ENCODE measurements around the gene NFKBIL1. TPM values are rescaled to one million over a fixed set of nuclear protein-coding genes. Genes with fewer than 3 reads are reported as not detected.

NFKBIL1 gene
- total and polyA plus RNA-seq, 4 donors: 3.3 to 9.6 (median 7.4) TPM

GRCh38 chr6:31534521-31535040 is 12.8 kb upstream of the NFKBIL1 start:
- Histone ChIP-seq H3K36me3 (ENCODE audit: control insufficient read depth in 4 of 4, insufficient read depth in 3 of 4, low read depth in 1 of 4, low read length in 3 of 4) (peaks cover 28 to 86% (median 72%) of the 10 kb centered on the region in 4 donors), H3K27me3 (ENCODE audit: control insufficient read depth in 4 of 4, insufficient read depth in 4 of 4, low read length in 3 of 4) (no peaks in the 10 kb centered on the region), H3K9me3 (ENCODE audit: control insufficient read depth in 4 of 4, low read length in 3 of 4) (no peaks in the 10 kb centered on the region), H3K9ac (ENCODE audit: low read depth in 1 of 2, low read length in 2 of 2) (no peak overlapping the region), H3K4me3 (ENCODE audit: low read depth in 1 of 3, low read length in 3 of 3) (no peak overlapping the region), H3K4me1 (ENCODE audit: control insufficient read depth in 4 of 4, insufficient read depth in 4 of 4, low read length in 3 of 4) (peaks cover 2 to 14% (median 10%) of the 10 kb centered on the region in 4 donors), H3K27ac (ENCODE audit: low read depth in 1 of 2, low read length in 2 of 2) (no peak overlapping the region)
- DNase-seq (ENCODE audit: low spot score): no peak
- 92% methylated on average over 24 of the region's 24 CpGs for WGBS
- TF ChIP-seq REST (IDR thresholded peaks at IDR 0.05) (no peak), RAD21 (IDR thresholded peaks at IDR 0.05) (no peak), MAX (IDR thresholded peaks at IDR 0.05) (no peak), ATF3 (IDR thresholded peaks at IDR 0.05) (no peak), JUND (IDR thresholded peaks at IDR 0.05) (no peak), HNF4G (IDR thresholded peaks at IDR 0.05) (no peak), NR2F2 (IDR thresholded peaks at IDR 0.05) (no peak), CTCF (IDR thresholded peaks at IDR 0.05; ENCODE audit: low read depth, low read length, missing input control) (no peak), SP1 (IDR thresholded peaks at IDR 0.05) (no peak), RXRA (IDR thresholded peaks at IDR 0.05) (no peak), FOXA2 (IDR thresholded peaks at IDR 0.05) (no peak), GABPA (IDR thresholded peaks at IDR 0.05 in 1 of 2, conservative IDR thresholded peaks at IDR 0.05 in 1 of 2) (no peak), HNF4A (conservative IDR thresholded peaks at IDR 0.05) (no peak), EGR1 (IDR thresholded peaks at IDR 0.05; ENCODE audit: low read depth in 2 of 2) (no peak)

GRCh38 chr6:31535538-31536324 is 11.7 kb upstream of the NFKBIL1 start:
- no peak overlapping the region for H3K4me3 ChIP-seq (ENCODE audit: low read depth in 1 of 3, low read length in 3 of 3)
- H3K4me1 ChIP-seq (ENCODE audit: control insufficient read depth in 4 of 4, insufficient read depth in 4 of 4, low read length in 3 of 4): peaks cover 5 to 23% (median 21%) of the 10 kb centered on the region in 4 donors
- TF ChIP-seq RAD21 (IDR thresholded peaks at IDR 0.05) (no peak), FOXA1 (IDR thresholded peaks at IDR 0.05) (no peak), SP1 (IDR thresholded peaks at IDR 0.05) (no peak), MAX (IDR thresholded peaks at IDR 0.05) (no peak), ATF3 (IDR thresholded peaks at IDR 0.05) (no peak)
- DNase-seq (ENCODE audit: low spot score): no peak
- H3K9me3 ChIP-seq (ENCODE audit: control insufficient read depth in 4 of 4, low read length in 3 of 4): no peaks in the 10 kb centered on the region
- no peaks in the 10 kb centered on the region for H3K27me3 ChIP-seq (ENCODE audit: control insufficient read depth in 4 of 4, insufficient read depth in 4 of 4, low read length in 3 of 4)
- H3K9ac ChIP-seq (ENCODE audit: low read depth in 1 of 2, low read length in 2 of 2): no peak overlapping the region
- H3K27ac ChIP-seq (ENCODE audit: low read depth in 1 of 2, low read length in 2 of 2): no peak overlapping the region
- 71% methylated on average over 2 of the region's 2 CpGs for WGBS
- H3K36me3 ChIP-seq (ENCODE audit: control insufficient read depth in 4 of 4, insufficient read depth in 3 of 4, low read depth in 1 of 4, low read length in 3 of 4): peaks cover 28 to 76% (median 68%) of the 10 kb centered on the region in 4 donors

Measured in liver (tissue), 9 donors.